DMS153 treated with DMSO at 0.1 percent for 48 hours (cell line): Measurements from ENCODE around the gene PPM1D.
"Not testable (repeated sequence)": the region's sequence is repeated elsewhere in the genome, so short reads cannot be mapped to it uniquely, and the experiment has no call there.

Experiments used
- DNase-seq: peaks from one replicate; lab custom pipeline; 2025; ENCODE audit not compliant: unreplicated experiment; lab: John Stamatoyannopoulos, UW

The PPM1D gene

GRCh38 chr17:60599620-60600489 lies at the start of gene PPM1D:
Gene PPM1D, plus strand, starts transcription at chr17:60600193. Its CDS starts 222 bp downstream, at chr17:60600415.
- peak; percentile 96 for DNase-seq

GRCh38 chr17:60552255-60552654 lies 47.7 kb upstream of the PPM1D start:
- DNase-seq: not testable (repeated sequence)

- no peak for DNase-seq
These were observed 45.6 kb upstream of the PPM1D start for GRCh38 chr17:60554377-60554788.

GRCh38 chr17:60555786-60556185 lies 44.2 kb upstream of the PPM1D start:
- DNase-seq: no peak

- DNase-seq: no peak
These were observed 42.2 kb upstream of the PPM1D start for GRCh38 chr17:60557805-60558204.

- DNase-seq: no peak
These were observed 40.4 kb upstream of the PPM1D start for GRCh38 chr17:60559659-60559994.

- no peak for DNase-seq
These were observed 39.8 kb upstream of the PPM1D start for GRCh38 chr17:60559995-60560859.

GRCh38 chr17:60560860-60561257 lies 39.1 kb upstream of the PPM1D start:
- no peak for DNase-seq

GRCh38 chr17:60562421-60562820 lies 37.6 kb upstream of the PPM1D start:
- DNase-seq: no peak

GRCh38 chr17:60563743-60564142 lies 36.2 kb upstream of the PPM1D start:
- DNase-seq: no peak

- DNase-seq: no peak
These were observed 34.8 kb upstream of the PPM1D start for GRCh38 chr17:60565233-60565632.

- no peak for DNase-seq
These were observed 26.5 kb upstream of the PPM1D start for GRCh38 chr17:60573236-60574051.

GRCh38 chr17:60577147-60577915 lies 22.7 kb upstream of the PPM1D start:
- no peak for DNase-seq

- no peak for DNase-seq
These were observed 20.9 kb upstream of the PPM1D start for GRCh38 chr17:60579090-60579489.

GRCh38 chr17:60579551-60579950 lies 20.4 kb upstream of the PPM1D start:
- DNase-seq: no peak

- no peak for DNase-seq
These were observed 17.0 kb upstream of the PPM1D start for GRCh38 chr17:60583008-60583407.

- no peak for DNase-seq
These were observed 14.1 kb upstream of the PPM1D start for GRCh38 chr17:60585887-60586286.

- DNase-seq: no peak
These were observed 13.6 kb upstream of the PPM1D start for GRCh38 chr17:60586288-60586974.

- DNase-seq: no peak
These were observed 9.9 kb upstream of the PPM1D start for GRCh38 chr17:60590070-60590469.

GRCh38 chr17:60592750-60593149 lies 7.2 kb upstream of the PPM1D start:
- DNase-seq: no peak
